Smooth muscle cell of trachea (primary cell): Measurements from ENCODE around the gene FLT4. TPM values are rescaled to one million over a fixed set of nuclear protein-coding genes. Genes with fewer than 3 reads are reported as not detected.

Source experiments
- total RNA-seq: library from RNA; depleted of rRNA; stranded (reverse); fragments of >200 nt; gene quantifications from 2 replicates; pipeline ENCODE4 v1.2.1, GENCODE V29; 2014

Gene FLT4
- total RNA-seq = under 0.01 and 0.15 TPM in 2 replicates

GRCh38 chr5:180649297-180650039 lies at the start of gene FLT4:
Gene FLT4 (minus strand): TSS chr5:180649600. CDS start chr5:180649545, 55 bp downstream.

DNA sequence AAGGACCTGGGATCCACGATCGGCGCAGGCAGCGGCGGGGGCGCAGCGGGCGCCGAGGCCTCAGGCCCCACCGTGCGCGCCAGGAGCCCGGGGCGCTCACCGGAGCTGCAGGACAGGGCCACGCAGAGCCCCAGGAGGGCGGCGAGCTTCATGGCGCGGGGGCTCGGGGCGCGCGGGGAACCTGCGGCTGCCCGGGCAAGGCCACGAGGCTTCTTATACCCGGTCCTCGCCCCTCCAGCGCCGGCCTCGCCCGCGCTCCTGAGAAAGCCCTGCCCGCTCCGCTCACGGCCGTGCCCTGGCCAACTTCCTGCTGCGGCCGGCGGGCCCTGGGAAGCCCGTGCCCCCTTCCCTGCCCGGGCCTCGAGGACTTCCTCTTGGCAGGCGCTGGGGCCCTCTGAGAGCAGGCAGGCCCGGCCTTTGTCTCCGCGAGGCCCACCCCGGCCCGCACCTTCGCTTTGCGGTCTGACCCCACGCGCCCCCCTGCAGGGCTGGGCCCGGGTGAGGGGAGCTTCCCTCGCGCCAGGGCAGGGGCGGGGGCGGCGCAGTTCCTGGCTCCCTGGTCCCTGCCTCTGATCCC lies 58.0 kb downstream of the FLT4 start, which contains the start of gene SCGB3A1:
Gene SCGB3A1, minus strand, starts transcription at position 189 of the 577 bp plus-strand sequence. Its CDS starts 37 bp downstream, at position 152.

Other genes with a start within 250 kb of the FLT4 start
- gene CNOT6, start 155.2 kb downstream of the FLT4 start, total RNA-seq = 8.1 and 18.5 TPM in 2 replicates
- not detected in 2 replicates for gene SCGB3A1, start 58.1 kb downstream of the FLT4 start, total RNA-seq
- gene OR2Y1, start 90.5 kb upstream of the FLT4 start, total RNA-seq = not detected in 2 replicates
- gene MGAT1, start 153.2 kb upstream of the FLT4 start, total RNA-seq = 116 and 140 TPM in 2 replicates
- 18.5 and 18.8 TPM in 2 replicates for gene ZFP62, start 211.7 kb upstream of the FLT4 start, total RNA-seq
- gene BTNL8, start 249.6 kb upstream of the FLT4 start, total RNA-seq = not detected in 2 replicates